ENCODE measurements around the gene MYO9A.

The MYO9A gene, protein sequence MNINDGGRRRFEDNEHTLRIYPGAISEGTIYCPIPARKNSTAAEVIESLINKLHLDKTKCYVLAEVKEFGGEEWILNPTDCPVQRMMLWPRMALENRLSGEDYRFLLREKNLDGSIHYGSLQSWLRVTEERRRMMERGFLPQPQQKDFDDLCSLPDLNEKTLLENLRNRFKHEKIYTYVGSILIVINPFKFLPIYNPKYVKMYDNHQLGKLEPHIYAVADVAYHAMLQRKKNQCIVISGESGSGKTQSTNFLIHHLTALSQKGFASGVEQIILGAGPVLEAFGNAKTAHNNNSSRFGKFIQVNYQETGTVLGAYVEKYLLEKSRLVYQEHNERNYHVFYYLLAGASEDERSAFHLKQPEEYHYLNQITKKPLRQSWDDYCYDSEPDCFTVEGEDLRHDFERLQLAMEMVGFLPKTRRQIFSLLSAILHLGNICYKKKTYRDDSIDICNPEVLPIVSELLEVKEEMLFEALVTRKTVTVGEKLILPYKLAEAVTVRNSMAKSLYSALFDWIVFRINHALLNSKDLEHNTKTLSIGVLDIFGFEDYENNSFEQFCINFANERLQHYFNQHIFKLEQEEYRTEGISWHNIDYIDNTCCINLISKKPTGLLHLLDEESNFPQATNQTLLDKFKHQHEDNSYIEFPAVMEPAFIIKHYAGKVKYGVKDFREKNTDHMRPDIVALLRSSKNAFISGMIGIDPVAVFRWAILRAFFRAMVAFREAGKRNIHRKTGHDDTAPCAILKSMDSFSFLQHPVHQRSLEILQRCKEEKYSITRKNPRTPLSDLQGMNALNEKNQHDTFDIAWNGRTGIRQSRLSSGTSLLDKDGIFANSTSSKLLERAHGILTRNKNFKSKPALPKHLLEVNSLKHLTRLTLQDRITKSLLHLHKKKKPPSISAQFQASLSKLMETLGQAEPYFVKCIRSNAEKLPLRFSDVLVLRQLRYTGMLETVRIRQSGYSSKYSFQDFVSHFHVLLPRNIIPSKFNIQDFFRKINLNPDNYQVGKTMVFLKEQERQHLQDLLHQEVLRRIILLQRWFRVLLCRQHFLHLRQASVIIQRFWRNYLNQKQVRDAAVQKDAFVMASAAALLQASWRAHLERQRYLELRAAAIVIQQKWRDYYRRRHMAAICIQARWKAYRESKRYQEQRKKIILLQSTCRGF (N-terminal part only)

DNA sequence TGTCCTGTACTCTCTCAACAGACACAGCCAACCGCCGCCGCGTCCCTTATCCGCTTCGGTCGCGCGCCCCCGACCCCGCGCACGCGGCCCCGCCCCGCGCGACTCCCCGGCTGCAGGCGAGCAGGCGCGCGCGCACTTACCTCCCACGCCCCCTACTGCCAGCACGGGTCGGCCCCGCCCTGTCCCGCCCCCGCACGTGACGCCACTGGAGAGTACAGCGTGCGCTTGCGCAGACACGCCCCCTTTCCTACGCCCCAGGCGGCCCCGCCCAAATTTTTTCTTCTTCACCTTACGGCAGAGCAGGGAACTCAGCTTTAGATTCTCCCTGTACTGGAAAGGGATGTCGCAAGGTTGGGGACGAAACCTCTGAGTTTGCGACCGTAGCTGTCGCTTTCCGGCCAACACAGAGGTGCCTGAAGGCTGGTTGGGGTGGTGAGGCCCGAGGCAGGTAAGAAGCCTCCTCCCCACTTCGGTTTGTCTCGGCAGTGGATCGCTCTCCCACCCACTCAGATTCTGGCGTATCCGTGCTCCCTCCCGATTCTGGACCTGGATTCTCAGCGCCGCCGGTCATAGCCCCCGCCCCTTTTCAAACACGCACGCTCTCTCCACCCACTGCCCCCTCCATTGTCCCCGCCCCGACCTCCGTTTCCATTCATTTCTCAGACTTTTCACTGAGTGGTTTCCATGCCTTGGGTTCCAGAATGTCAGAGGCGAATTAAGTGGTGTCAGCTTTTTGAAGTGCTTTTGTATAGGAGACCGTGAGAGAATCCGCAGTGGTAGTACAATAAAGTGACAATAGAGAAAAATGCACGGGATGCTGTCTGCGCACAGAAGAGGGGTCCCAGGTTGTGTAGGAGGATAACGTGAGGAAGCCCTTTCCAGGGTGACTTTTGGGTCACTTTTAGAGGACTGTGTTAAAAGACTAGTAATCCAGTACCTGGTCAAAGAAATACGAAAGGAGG is at the start of gene MYO9A, which contains the start of gene SENP8:
Gene MYO9A, minus strand, starts transcription at position 134 of the 962 bp plus-strand sequence. CDS start 71,587 bp downstream, outside the sequence.
Gene SENP8, plus strand, starts transcription at position 387 of the 962 bp plus-strand sequence. CDS start 21,221 bp downstream, outside the sequence.
- peak; percentile 97 for DNase-seq (ENCODE audit: low read depth)

DNA sequence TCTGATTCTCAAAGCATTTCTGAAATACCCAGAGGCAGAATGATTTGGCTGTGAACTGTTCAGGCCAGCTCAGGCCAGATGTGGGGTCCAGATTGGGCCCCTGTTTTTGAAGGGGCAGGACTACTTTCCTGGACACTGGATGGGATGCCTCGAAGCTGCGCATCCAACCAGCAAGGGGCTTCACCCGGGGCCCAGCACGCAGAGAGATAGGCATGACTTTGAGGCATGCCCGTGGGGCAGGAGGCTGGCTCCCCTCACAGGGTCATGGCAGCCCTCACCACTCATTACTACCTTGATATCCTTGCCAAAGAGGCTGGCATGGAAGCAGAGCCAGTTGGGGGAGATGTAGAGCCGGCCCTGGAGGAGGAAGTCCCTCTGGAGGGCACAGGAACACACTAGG is 49.5 kb upstream of the MYO9A start:
- no peak for DNase-seq (ENCODE audit: low read depth)

DNA sequence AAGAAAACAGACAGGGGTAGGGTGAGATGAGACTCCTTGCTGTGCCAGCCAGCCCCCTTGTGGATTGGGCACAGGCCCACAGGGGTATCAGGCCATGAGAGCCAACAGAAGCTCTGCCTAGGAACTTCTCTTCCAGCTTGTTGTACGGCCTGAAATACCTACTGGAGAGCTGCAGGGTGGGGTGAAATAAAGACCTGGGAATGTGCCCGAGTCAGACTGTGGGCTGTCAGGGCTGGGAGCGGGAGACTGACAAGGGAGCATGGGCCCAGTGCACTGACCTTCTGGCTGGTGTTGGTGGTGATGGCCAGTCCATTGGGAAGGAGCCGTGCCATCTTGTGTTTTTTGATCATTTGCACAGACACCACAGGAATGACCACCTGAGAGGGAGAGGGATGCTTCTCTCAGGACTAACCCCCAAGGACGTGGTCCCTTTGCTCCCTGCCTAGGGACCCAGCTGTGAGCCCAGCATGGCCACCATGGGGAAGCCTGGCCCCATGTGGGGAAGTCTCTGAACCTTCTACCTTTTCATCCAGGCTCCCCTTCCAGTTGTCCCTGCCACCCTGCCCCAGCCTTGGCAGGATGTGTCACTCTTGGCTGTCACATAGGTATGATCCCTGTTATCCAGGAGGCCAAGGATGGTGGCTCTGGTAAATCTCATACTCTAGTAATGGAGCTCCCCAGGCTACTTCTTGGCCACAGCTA is 48.9 kb upstream of the MYO9A start:
- no peak for DNase-seq (ENCODE audit: low read depth)

DNA sequence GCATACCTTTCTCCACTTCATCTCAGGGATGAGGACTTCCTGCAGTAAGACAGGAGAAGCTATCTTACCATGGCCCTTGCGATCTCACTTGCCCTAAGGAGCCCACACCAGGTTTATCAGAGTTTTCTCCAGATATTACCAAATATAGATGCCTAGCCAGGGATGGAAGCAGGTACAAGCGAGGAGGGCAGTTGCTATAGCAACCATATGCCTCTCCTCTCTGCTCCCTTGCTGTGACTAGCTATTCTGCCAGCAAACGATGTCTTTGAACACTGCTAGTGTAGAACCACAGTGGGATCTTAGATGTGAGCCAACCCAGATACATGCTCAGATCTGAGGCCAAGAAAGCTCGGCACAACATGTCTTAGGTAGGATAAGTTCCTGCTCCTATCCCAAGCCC is 45.8 kb upstream of the MYO9A start:
- no peak for DNase-seq (ENCODE audit: low read depth)

DNA sequence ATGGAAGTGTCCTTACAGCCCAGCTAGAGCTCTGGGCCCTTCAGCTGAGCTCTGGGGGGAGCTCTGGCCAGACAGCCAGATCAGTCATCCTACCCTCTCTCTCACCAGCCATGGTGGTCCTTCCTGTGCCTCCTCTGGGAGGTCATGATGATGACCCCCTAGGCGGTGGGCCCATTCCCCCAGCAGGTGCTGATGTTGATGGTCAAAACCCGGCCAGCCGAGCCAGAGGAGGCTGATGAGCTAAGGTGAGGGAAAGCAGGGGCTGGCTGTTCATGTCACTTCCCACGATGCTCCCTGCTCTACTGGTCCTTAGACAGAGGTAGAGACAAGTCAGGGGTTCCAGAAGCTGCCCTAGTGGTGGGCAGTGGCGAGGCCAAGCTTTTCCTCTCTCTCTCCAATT is 44.6 kb upstream of the MYO9A start:
- no peak for DNase-seq (ENCODE audit: low read depth)

DNA sequence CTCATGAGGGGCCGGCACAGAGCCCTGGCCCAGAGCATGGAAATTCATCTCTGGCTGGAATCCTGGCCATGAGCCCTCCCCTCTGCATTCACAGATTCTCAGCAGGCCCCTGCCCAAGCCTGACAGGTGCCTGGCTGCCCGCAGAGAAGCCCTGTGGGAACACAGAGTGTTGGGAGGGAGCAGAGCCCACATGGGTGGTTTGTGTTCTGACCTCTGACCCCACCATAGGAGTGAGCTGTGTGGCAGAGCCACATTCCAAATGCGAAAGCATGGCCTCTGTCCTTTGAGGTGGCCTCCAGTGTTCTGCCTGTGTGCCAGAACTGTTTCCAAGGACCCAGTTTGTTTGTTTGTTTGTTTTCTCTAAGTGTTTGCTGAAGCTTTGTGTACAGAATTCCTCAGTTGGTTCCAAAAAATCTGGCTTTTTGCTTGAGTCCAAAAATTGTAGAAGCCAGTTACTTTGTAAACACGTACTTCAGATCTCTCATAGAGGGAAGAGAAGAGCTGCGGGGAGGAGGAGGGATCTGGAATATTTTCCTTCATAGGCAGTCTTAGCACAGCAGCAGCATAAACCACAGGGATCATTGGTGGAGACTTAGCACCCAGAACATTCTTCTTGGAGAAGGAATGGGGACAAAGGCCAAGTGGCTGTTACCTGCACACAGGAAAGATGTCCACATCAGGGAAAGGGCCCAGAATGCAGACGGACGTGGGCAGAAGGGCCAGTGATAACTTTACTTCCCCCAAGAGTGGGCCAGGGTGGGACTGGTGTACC is 43.6 kb upstream of the MYO9A start:
- DNase-seq (ENCODE audit: low read depth) = no peak

DNA sequence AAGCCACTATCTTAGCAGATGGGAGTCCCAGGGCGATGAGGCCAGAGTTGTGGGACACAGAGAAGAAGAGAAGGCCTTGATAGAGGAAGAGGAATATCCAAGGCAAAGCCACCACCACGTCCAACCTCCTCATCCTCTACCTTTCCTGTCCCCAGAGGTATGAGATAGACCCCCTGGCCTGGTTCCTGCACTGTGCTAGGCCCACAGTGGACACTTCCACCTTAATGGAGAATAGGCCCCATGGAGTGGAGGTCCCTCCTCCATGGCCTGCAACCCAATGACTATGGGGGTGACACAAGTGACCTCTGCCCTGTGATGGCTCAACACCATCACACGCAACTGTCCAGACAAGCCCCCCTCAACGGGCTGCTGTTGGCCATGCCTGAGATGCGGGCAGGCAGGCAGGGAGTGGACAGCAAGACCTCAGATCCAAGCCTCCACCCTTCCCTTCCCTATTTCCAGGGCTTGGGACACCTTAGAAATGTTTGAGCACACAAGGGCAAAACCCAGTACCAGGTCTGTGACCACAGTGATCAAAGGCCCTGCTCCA is 42.8 kb upstream of the MYO9A start:
- DNase-seq (ENCODE audit: low read depth) = no peak

DNA sequence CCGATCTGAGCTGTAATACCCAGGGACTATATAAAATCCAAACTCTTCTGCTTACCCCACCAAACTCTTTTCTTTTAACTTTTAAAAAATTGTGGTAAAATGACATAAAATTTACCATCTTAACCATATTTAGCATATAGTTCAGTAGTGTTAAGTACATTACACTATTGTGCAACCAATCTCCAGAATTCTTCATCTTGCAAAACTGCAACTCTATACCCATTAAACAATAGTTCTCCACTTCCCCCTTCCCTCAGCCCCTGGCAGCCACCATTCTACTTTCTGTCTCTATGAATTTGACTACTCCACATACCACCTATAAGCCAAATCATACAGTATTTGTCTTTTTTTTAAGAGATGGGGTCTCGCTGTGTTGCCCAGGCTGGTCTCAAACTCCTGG is 39.0 kb upstream of the MYO9A start:
- no peak for DNase-seq (ENCODE audit: low read depth)

DNA sequence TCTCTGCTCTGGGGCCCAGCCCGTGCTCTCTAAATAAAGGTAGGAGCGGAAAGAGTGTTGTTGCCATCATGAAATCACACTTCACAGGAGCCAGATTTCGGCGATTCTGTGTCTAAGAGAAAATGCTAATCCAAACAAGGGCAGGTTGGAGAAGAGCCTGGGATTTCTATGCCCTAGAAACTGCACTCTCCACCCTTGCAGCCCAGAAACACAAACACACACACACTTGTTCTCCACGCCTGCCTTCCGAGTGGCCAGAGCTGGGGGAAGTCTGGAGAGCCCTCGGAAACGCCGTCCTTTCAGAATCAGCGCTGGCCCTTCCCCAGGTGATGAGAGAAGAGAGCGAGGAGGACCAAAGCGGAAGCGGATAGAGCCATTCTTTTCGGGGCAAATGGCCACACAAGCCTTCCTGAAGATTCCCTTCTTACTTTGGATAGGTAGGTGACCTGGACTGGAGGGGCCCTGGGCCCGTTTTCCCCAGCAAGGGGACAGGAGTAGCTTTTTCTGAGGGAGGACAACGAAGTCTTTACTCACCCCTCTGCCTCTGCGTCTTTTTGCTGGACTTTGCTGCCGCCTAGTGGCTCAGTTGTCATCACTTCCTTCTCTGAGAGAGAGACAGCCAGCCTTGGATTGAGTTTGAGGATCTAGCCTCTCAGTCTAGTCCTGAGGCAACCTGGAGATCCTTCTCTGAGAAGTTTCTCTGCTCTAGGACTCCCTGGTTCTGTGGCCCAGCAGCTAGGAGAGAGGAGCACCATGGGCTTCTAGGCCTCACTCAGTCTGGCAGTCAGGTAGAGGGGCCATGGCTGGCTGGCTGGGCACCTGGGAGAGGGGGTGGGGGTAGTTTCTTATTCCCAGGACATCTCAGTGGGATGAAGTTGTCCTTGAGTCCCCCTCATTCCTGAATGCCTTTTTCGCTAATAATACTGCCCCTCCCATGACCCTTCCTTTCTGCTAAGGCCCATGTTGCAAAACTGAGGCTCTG is 38.0 kb upstream of the MYO9A start:
- DNase-seq (ENCODE audit: low read depth) = peak; percentile 74

DNA sequence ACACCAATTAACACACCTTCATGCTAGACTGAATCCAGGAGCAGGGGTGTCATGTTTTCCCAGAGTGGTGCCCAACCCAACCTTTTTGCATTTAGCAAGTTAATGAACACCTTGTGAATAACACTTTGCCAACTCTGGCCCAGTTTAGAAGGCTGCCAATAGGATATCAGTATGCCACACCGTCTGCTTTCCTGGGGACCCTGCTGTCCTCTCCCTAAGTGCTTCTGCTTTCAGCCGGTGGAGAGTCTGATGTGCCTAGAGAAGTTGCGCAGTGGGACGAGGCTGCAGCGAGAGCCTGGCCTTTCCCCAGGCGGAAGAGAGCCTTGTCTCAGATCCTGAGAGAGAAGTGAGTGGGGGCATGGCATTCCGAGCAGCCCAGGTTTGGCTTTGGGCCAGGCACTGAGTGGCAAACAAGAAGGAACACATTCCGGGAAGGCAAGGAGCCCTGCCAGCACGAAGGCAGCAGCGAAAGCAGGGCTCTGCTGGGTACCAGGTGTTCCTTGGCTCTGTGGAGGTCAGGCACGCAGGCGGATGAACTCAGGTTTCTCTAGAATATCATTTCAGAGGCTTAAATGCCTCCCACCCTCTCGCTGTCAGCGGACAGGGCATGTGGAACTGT is 37.2 kb upstream of the MYO9A start:
- no peak for DNase-seq (ENCODE audit: low read depth)

DNA sequence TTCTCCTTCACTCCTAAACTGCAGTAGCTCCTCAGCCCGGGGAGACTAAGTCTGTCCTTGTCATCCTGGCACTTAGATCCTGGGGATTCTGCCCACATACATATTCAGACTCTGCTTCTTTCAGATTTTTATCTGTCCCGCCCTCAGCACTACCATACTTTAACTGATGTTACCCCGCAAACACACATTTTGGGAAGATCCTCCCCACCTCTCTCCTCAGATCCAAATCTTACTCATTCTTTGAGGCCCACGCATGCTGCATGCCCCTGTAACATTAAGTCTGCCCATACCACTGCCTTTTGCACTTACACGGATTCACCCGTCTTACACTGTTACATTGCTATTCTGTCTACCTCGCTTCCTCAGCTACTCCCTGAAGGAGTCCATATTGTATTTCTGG is 36.4 kb upstream of the MYO9A start:
- no peak for DNase-seq (ENCODE audit: low read depth)

DNA sequence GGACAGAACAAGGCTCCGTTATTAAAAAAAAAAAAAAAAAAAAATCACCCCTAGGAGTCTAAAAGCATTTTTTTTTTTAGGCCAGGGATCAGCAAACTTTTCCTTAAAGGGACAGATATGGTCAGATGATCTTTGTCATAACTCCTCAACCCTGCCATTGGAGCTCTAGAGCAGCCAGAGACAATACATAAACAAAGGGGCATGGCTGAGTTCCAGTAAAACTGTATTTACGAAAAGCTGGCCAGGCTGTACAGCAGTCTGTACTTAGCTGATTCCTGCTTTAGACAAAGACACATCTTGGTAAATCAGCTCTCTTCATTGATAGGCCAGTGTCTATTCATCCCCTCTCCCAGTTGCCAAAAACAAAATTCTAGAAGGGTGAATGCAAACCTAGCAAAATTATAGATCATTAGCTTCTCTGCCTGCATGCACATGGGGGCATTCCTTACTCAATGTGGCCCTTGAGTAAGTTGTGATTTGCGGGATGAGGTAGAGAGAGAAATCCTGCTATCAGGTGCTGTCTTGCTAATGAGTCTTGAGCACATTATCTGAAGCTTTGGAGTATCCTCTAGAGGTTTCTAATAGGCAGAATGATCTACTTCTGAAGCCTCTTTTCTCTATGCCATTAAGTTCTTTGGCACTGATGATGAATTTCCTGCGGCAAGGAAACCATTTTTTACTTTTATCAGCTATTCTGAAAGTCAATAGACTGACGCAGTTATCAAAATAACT is 35.5 kb upstream of the MYO9A start:
- DNase-seq (ENCODE audit: low read depth) = no peak

DNA sequence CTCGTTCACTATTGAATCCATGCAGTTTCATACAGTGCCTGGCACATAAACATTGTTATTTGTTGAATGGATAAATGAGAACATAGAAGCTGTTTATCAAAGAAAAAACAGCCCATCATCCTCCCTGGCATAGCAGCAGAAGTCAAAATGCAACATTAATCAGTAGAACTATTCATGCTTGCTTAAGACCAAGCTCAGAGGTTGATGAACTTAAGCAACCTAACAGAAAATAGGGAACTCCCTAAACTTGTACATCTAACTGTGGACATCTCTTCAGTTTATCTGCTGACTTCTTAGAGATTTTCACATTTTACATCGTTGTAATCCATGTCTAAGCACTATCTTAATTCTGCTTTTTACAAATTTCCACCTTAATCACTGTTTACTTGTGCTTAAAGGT is 29.5 kb upstream of the MYO9A start:
- DNase-seq (ENCODE audit: low read depth) = no peak

DNA sequence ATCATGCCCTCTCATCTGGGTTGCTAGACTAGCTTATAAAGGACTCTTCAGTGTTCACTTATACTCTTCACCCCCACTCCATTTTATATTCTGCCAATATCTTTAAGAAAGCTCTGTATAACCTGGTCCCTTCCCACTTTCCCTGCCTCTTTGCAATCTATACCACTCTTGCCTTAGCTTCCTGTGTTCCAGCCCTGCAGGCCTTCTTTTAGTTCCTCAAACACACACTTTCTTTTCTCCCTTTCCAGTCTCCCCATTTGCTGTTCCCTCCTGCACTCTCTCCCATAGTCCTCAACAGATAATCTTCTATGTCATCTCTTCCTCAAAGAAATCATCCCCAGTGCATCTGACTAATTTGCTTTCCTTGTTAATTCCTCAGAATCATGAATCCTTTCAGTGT is 29.0 kb upstream of the MYO9A start:
- DNase-seq (ENCODE audit: low read depth) = no peak

DNA sequence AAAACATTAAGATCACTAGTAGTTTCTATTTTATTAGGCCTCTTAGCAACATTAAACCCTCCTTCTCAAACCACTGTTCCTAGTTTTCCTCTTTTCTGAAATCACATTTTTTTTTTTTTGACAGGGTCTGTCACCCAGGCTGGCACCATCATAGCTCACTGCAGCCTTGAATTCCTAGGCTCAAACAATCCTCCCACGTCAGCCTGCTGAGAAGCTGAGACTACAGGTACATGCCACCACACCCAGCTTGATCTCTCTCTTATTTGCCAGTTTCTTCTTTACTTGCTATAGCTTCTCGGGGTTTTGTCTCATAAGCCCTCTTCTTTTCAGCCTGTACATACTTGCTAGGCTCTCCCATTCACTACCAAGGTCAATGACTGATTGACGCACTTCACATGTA is 28.3 kb upstream of the MYO9A start:
- DNase-seq (ENCODE audit: low read depth) = no peak

DNA sequence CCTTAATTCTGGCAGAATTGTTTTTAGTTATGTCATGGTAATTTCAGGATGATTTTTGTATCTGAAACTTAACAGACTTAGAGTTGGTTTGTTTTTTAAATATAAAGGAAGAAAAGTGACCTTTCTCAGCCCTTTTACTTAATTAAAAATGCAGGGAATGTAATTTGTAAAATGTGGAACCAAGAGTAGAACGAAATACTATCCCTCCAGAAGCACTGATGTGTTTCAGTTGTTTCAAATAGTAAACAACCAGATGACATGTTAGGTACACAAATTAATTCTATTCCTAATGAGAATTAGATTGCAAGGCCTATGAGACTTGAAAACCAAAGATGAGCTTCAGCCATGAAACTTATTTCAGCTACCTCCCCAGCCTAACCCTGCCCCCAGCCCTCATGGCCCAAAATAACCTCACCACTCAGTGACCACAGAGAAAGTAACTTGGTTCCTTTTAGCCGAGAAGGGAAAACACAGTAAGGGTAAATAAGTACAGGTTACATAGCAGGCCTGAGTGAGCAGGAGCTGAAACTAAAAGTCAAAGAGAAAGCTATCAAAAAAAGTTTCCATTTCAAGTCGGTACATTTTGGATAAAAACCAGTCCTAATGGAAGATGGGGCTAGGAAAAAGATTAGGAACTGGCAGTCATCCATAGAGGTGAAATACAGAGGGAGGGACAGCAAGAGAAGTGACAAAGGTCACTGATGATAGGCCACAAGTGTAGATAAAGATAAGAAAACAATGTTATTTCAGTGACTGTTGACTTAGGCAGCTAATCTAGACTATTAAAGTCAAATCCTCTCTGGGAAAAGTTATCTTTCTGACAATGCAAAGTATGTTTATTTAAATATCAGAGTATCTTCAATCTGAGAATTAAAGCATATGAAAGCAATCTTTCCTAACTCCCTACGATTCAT is 23.5 kb upstream of the MYO9A start:
- DNase-seq (ENCODE audit: low read depth) = no peak
